Right kidney (tissue), 1 donor: ENCODE results near the gene TGFA.
"Not testable (repeated sequence)": the region's sequence is repeated elsewhere in the genome, so short reads cannot be mapped to it uniquely, and the experiment has no call there.

ENCODE experiments used
- DNase-seq: peaks from one replicate; pipeline ENCODE4 v3.0.0-alpha.2; 2016

TGFA gene

GRCh38 chr2:70498528-70498927, 55.1 kb downstream of the TGFA start:
- no peak for DNase-seq

- DNase-seq: no peak
Observed at GRCh38 chr2:70498054-70498453, 55.6 kb downstream of the TGFA start.

GRCh38 chr2:70496819-70497218, 56.8 kb downstream of the TGFA start:
- DNase-seq: no peak

- no peak for DNase-seq
Observed at GRCh38 chr2:70494293-70494886, 59.2 kb downstream of the TGFA start.

- no peak for DNase-seq
Observed at GRCh38 chr2:70490381-70490780, 63.2 kb downstream of the TGFA start.

- DNase-seq: no peak
Observed at GRCh38 chr2:70489165-70489564, 64.5 kb downstream of the TGFA start.

- DNase-seq: no peak
Observed at GRCh38 chr2:70484086-70484485, 69.5 kb downstream of the TGFA start.

GRCh38 chr2:70482401-70482800, 71.2 kb downstream of the TGFA start:
- DNase-seq: no peak

GRCh38 chr2:70480468-70480867, 73.2 kb downstream of the TGFA start:
- no peak for DNase-seq

GRCh38 chr2:70479816-70480215, 73.8 kb downstream of the TGFA start:
- no peak for DNase-seq

GRCh38 chr2:70477441-70477844, 76.2 kb downstream of the TGFA start:
- no peak for DNase-seq

GRCh38 chr2:70475266-70475665, 78.4 kb downstream of the TGFA start:
- no peak for DNase-seq

- no peak for DNase-seq
Observed at GRCh38 chr2:70474256-70474848, 79.3 kb downstream of the TGFA start.

- DNase-seq: no peak
Observed at GRCh38 chr2:70473101-70473722, 80.4 kb downstream of the TGFA start.

GRCh38 chr2:70472221-70472890, 81.3 kb downstream of the TGFA start:
- DNase-seq: no peak

- DNase-seq: no peak
Observed at GRCh38 chr2:70471129-70471528, 82.5 kb downstream of the TGFA start.

GRCh38 chr2:70469961-70470360, 83.7 kb downstream of the TGFA start:
- no peak for DNase-seq

GRCh38 chr2:70469435-70469834, 84.2 kb downstream of the TGFA start:
- DNase-seq: no peak

- DNase-seq: no peak
Observed at GRCh38 chr2:70468878-70469277, 84.7 kb downstream of the TGFA start.

- no peak for DNase-seq
Observed at GRCh38 chr2:70467831-70468779, 85.5 kb downstream of the TGFA start.

- DNase-seq: no peak
Observed at GRCh38 chr2:70467237-70467636, 86.4 kb downstream of the TGFA start.

- DNase-seq: not testable (repeated sequence)
Observed at GRCh38 chr2:70466647-70467046, 87.0 kb downstream of the TGFA start.
